K562 (cell line): ENCODE results near the gene NDOR1. TPM values are rescaled to one million over a fixed set of nuclear protein-coding genes. Genes with fewer than 3 reads are reported as not detected.
A peak's percentile ranks its signal among the peaks of the same experiment; 100 is the strongest.

Experiments used
- ARID2 ChIP-seq: fragments of 450-650 bp; IDR thresholded peaks from 2 replicates; pipeline ENCODE4 v1.6.1; 2017; ENCODE audit warnings: antibody characterized with exemption, mild to moderate bottlenecking
- ILF3 ChIP-seq: fragments of 450-650 bp; IDR thresholded peaks from 2 replicates; pipeline ENCODE4 v1.6.1; 2018; ENCODE audit warnings: antibody characterized with exemption, mild to moderate bottlenecking, moderate library complexity, borderline replicate concordance
- LCOR ChIP-seq: sonication (generic); formaldehyde crosslinking; IDR thresholded peaks from 2 replicates; pipeline ENCODE4 v1.8.0; 2022; ENCODE audit warnings: mild to moderate bottlenecking, missing genetic modification reagents
- PCBP2 ChIP-seq: fragments of 200-400 bp; formaldehyde crosslinking; IDR thresholded peaks from 2 replicates; pipeline ENCODE4 v1.6.1; 2018; ENCODE audit warnings: low read length, low read depth, mild to moderate bottlenecking, moderate library complexity; ENCODE audit not compliant: poor library complexity, severe bottlenecking
- TBL1XR1 ChIP-seq, 2 experiments: IDR thresholded peaks; 2 replicates each; pipeline ENCODE4 v1.6.1; 2012; ENCODE audit warnings: improper control_type of control experiment in 2 of 2, low read length in 2 of 2, mild to moderate bottlenecking in 1 of 2
- ZBTB33 ChIP-seq: sonication (generic); formaldehyde crosslinking; IDR thresholded peaks from 2 replicates; pipeline ENCODE4 v1.8.1; 2023; ENCODE audit warnings: mild to moderate bottlenecking, missing genetic modification reagents
- ZFX ChIP-seq: sonication (generic); formaldehyde crosslinking; IDR thresholded peaks from 2 replicates; pipeline ENCODE4 v1.8.0; 2022; ENCODE audit warnings: mild to moderate bottlenecking, missing genetic modification reagents, moderate library complexity
- ZNF655 ChIP-seq: fragments of 250-450 bp; sonication (Bioruptor Pico); IDR thresholded peaks from 2 replicates; pipeline ENCODE4 v1.5.0; 2021
- polyA plus RNA-seq, 8 experiments: library from polyadenylated mRNA; depleted of rRNA in 4 of 8; stranded (reverse) in 5 of 8; unstranded in 3 of 8; fragments of >200 nt; fragmentation: Nextera tagmentation in 2 of 8; fragmentation: Illumina TruSeq in 1 of 8; extraction: Ambion mirVana in 2 of 8; extraction: Trizol in 1 of 8; gene quantifications; 2 replicates each; pipeline versions ENCODE4 v1.2.1 to v1.2.3, GENCODE V29; 2011 to 2014; ENCODE audit warnings: inconsistent platforms in 1 of 8, missing spikeins in 1 of 8
- total RNA-seq, 7 experiments: library from RNA; depleted of rRNA in 6 of 7; stranded (reverse); fragments of >200 nt in 6 of 7; fragmentation: Illumina TruSeq in 2 of 7; extraction: Trizol in 2 of 7; gene quantifications; 2 replicates each; pipeline versions ENCODE4 v1.2.1 to v1.2.3, GENCODE V29; 2011 to 2021; ENCODE audit warnings: low replicate concordance in 1 of 7

Gene NDOR1
- total and polyA plus RNA-seq, 9 of the 15 experiments (the other 6 are each of a cell fraction or from before 2014, with no cell fraction given), result 0.06 to 36.9 (median 6.9) TPM

DNA sequence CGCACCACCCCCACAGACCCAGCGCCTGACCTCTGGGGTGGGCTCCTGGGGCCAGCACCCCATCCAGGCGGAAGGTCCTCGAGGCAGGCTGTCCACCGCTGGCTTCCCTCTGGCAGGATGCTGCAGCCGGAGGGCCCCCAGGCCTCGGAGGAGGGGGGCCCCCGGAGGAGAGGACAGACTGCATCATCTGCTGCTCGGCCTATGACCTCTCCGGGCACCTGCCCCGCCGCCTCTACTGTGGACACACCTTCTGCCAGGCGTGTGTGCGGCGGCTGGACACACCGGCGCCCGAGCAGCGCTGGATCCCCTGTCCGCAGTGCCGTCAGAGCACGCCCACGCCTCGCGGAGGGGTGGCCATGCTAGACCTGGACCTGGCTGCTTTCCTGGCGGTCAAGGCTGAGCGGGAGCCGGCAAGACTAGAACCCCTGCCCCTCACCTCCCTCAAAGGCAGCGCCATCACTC, 23.0 kb downstream of the NDOR1 start (continued):
- no peak for TF ChIP-seq ZNF655
- TF ChIP-seq ZFX, result 0 out of 2 replicates have a peak, but pooled peaks have one; percentile 4
- TF ChIP-seq ZBTB33 (CRISPR knock-in tag), result peak; percentile 76
- TF ChIP-seq ILF3, result no peak
- TF ChIP-seq TBL1XR1 (IDR thresholded peaks at IDR 0.05; ENCODE audit: low read length in 2 of 2), result no peak
- no peak for TF ChIP-seq PCBP2
- TF ChIP-seq ARID2, result no peak
- TF ChIP-seq LCOR, result no peak
- TF ChIP-seq, all 486 proteins: peak for 9
